HepG2 (cell line): Measurements from ENCODE around the gene TP73. TPM values are rescaled to one million over a fixed set of nuclear protein-coding genes. Genes with fewer than 3 reads are reported as not detected.

Experiments used
- ATAC-seq: fragments of 200-7000 bp; cut with Tn5 transposase; 3 replicates; pipeline ENCODE4 v1.9.1; 2020; ENCODE audit warnings: mild to moderate bottlenecking, moderate library complexity
- BruUV-seq: library from RNA; stranded (reverse); fragments of 400-500 nt; replicated peaks from 2 replicates; lab custom pipeline; 2021; lab: Mats Ljungman, UMichigan
- CTCF ChIA-PET: fragments of 300-600 bp; formaldehyde crosslinking; extraction: SDS; loops from one replicate; lab custom pipeline; 2021; ENCODE audit warnings: low total read pairs, inconsistent platforms, low intra/inter-chr PET ratio; lab: Yijun Ruan, JAX
- POLR2A ChIA-PET: fragments of 350-600 bp; sonication (Branson Sonifier 250); formaldehyde crosslinking; loops from one replicate; lab custom pipeline; 2020; ENCODE audit warnings: antibody characterized with exemption, inconsistent platforms; lab: Yijun Ruan, JAX
- DNase-seq: peaks from one replicate; pipeline ENCODE4 v3.0.0-alpha.2; 2015; ENCODE audit warnings: low spot score
- FAIRE-seq: peaks from 3 replicates; lab custom pipeline; 2011; peaks lifted over from hg19 to GRCh38; lab: Jason Lieb, UNC
- H2AFZ ChIP-seq: one replicate; pipeline ENCODE4 v1.6.1; 2011; ENCODE audit warnings: low read length, inconsistent platforms
- H3K27ac ChIP-seq: fragments of 300-600 bp; 3 replicates; pipeline ENCODE4 v1.8.0; 2011; ENCODE audit warnings: mixed run types, mild to moderate bottlenecking, mixed read lengths, low read length, inconsistent platforms; ENCODE audit not compliant: insufficient read depth; ENCODE audit errors: extremely low read length
- H3K27me3 ChIP-seq, 2 experiments: fragments of 200-600 bp in 1 of 2; 2 replicates in 1 of 2; 3 replicates in 1 of 2; pipeline versions ENCODE4 v1.6.0 to v1.8.0; 2011; ENCODE audit warnings: low read length in 2 of 2, mild to moderate bottlenecking in 2 of 2, moderate library complexity in 2 of 2, inconsistent platforms in 1 of 2; ENCODE audit not compliant: insufficient read depth in 2 of 2, control insufficient read depth in 1 of 2
- H3K36me3 ChIP-seq, 2 experiments: fragments of 200-600 bp in 1 of 2; replicated peaks in 1 of 2; 2 replicates in 1 of 2; 3 replicates in 1 of 2; pipeline versions ENCODE4 v1.5.1 to v1.8.0; 2011; ENCODE audit warnings: low read length in 2 of 2, inconsistent platforms in 1 of 2; ENCODE audit not compliant: insufficient read depth in 2 of 2, control insufficient read depth in 1 of 2
- H3K4me1 ChIP-seq: 2 replicates; pipeline ENCODE4 v1.5.1; 2012; ENCODE audit warnings: low read length, inconsistent platforms; ENCODE audit not compliant: insufficient read depth
- H3K4me2 ChIP-seq: 2 replicates; pipeline ENCODE4 v1.6.0; 2011; ENCODE audit warnings: low read depth, low read length, inconsistent platforms
- H3K4me3 ChIP-seq, 3 experiments: fragments of 200-600 bp in 1 of 3; sonication (generic), shearing (Covaris generic) in 1 of 3; replicated peaks in 1 of 3; 2 replicates each; pipeline ENCODE4 v1.5.1; 2011 to 2016; ENCODE audit warnings: low read length in 3 of 3, inconsistent platforms in 2 of 3, low read depth in 2 of 3, mild to moderate bottlenecking in 2 of 3, control low read depth in 1 of 3, mixed read lengths in 1 of 3; ENCODE audit not compliant: insufficient read depth in 1 of 3
- H3K79me2 ChIP-seq: one replicate; pipeline ENCODE4 v1.6.1; 2011; ENCODE audit warnings: low read length, inconsistent platforms; ENCODE audit not compliant: insufficient read depth
- H3K9ac ChIP-seq: 2 replicates; pipeline ENCODE4 v1.6.0; 2011; ENCODE audit warnings: mild to moderate bottlenecking, low read depth, low read length, inconsistent platforms; ENCODE audit not compliant: insufficient read depth
- H3K9me3 ChIP-seq: 2 replicates; pipeline ENCODE4 v1.5.1; 2012; ENCODE audit warnings: mild to moderate bottlenecking, low read length
- H4K20me1 ChIP-seq: 2 replicates; pipeline ENCODE4 v1.6.0; 2011; ENCODE audit warnings: inconsistent platforms, mild to moderate bottlenecking, low read length, moderate library complexity; ENCODE audit not compliant: insufficient read depth
- ATF7 ChIP-seq, 2 experiments: fragments of 450-650 bp in 1 of 2; sonication (generic) in 1 of 2; formaldehyde crosslinking in 1 of 2; IDR thresholded peaks; 2 replicates each; pipeline versions ENCODE4 v1.4.0 to v1.6.1; 2016 to 2020; ENCODE audit warnings: antibody characterized with exemption in 1 of 2, mild to moderate bottlenecking in 1 of 2, missing genetic modification reagents in 1 of 2
- DPF2 ChIP-seq: sonication (generic); formaldehyde crosslinking; IDR thresholded peaks from 2 replicates; pipeline ENCODE4 v1.4.0; 2020; ENCODE audit warnings: mild to moderate bottlenecking, low read depth, missing genetic modification reagents, borderline replicate concordance
- EHMT2 ChIP-seq: fragments of 200-600 bp; sonication (generic); IDR thresholded peaks from 2 replicates; pipeline ENCODE4 v1.7.0; 2017; ENCODE audit warnings: antibody characterized with exemption, low read depth, low read length, borderline replicate concordance
- FOXP1 ChIP-seq, 2 experiments: fragments of 450-650 bp in 1 of 2; IDR thresholded peaks; 2 replicates each; pipeline ENCODE4 v1.6.1; 2017 to 2018; ENCODE audit warnings: antibody characterized with exemption in 1 of 2
- KLF13 ChIP-seq: sonication (generic); formaldehyde crosslinking; IDR thresholded peaks from 2 replicates; pipeline ENCODE4 v1.4.0; 2020; ENCODE audit warnings: mild to moderate bottlenecking, missing genetic modification reagents
- MYNN ChIP-seq: sonication (generic); formaldehyde crosslinking; IDR thresholded peaks from 2 replicates; pipeline ENCODE4 v1.4.0; 2020; ENCODE audit warnings: mild to moderate bottlenecking, low read depth, missing genetic modification reagents
- NFE2 ChIP-seq: sonication (generic); formaldehyde crosslinking; IDR thresholded peaks from 2 replicates; pipeline ENCODE4 v1.4.0; 2020; ENCODE audit warnings: missing genetic modification reagents
- NR3C1 ChIP-seq: sonication (generic); formaldehyde crosslinking; IDR thresholded peaks from 2 replicates; pipeline ENCODE4 v1.4.0; 2020; ENCODE audit warnings: missing genetic modification reagents
- RXRB ChIP-seq: IDR thresholded peaks from 2 replicates; pipeline ENCODE4 v1.6.1; 2016; ENCODE audit warnings: borderline replicate concordance, missing genetic modification reagents, missing compliant biosample characterization
- SP140L ChIP-seq: sonication (generic); formaldehyde crosslinking; IDR thresholded peaks from 2 replicates; pipeline ENCODE4 v1.4.0; 2020; ENCODE audit warnings: missing genetic modification reagents, borderline replicate concordance
- ZNF101 ChIP-seq: sonication (generic); formaldehyde crosslinking; IDR thresholded peaks from 2 replicates; pipeline ENCODE4 v1.4.0; 2020; ENCODE audit warnings: mild to moderate bottlenecking, low read depth, missing genetic modification reagents, borderline replicate concordance
- ZNF143 ChIP-seq: sonication (generic); formaldehyde crosslinking; IDR thresholded peaks from 2 replicates; pipeline ENCODE4 v1.4.0; 2020; ENCODE audit warnings: missing genetic modification reagents
- ZNF432 ChIP-seq: sonication (generic); formaldehyde crosslinking; IDR thresholded peaks from 2 replicates; pipeline ENCODE4 v1.5.0; 2020; ENCODE audit warnings: missing genetic modification reagents, mild to moderate bottlenecking, borderline replicate concordance
- ZNF484 ChIP-seq: sonication (generic); formaldehyde crosslinking; IDR thresholded peaks from 2 replicates; pipeline ENCODE4 v1.5.1; 2020; ENCODE audit warnings: mild to moderate bottlenecking, low read depth, missing genetic modification reagents, borderline replicate concordance
- ZNF678 ChIP-seq: sonication (generic); formaldehyde crosslinking; IDR thresholded peaks from 2 replicates; pipeline ENCODE4 v1.4.0; 2020; ENCODE audit warnings: mild to moderate bottlenecking, missing genetic modification reagents
- ZNF720 ChIP-seq: sonication (generic); formaldehyde crosslinking; IDR thresholded peaks from 2 replicates; pipeline ENCODE4 v1.4.0; 2020; ENCODE audit warnings: missing genetic modification reagents
- WGBS: methylation state at CpG from one replicate; pipeline ENCODE4 v1.1.6; 2017; ENCODE audit warnings: low lambda C conversion rate; 5-methylcytosine and 5-hydroxymethylcytosine counted together
- in situ Hi-C: cut with HindIII; loops from 2 replicates; pipeline ENCODE4 v1.10.0; 2017; ENCODE audit warnings: low pct_unique_long_range_greater_than_20kb; ENCODE audit not compliant: extremely low pct_ligation_motif_present
- intact Hi-C: fragments of 100-400 bp; cut with micrococcal nuclease; formaldehyde crosslinking; loops from one replicate; pipeline ENCODE4 v1.10.0; 2022; ENCODE audit not compliant: unreplicated experiment
- polyA plus RNA-seq, 8 experiments: library from polyadenylated mRNA; depleted of rRNA in 3 of 8; stranded (reverse) in 7 of 8; unstranded in 1 of 8; fragments of >200 nt; fragmentation: Illumina TruSeq in 4 of 8; extraction: Trizol in 4 of 8; gene quantifications; 2 replicates each; pipeline versions ENCODE4 v1.2.1 to v1.2.3, GENCODE V29; 2011 to 2016; ENCODE audit warnings: low read depth in 4 of 8, missing spikeins in 1 of 8, mixed read lengths in 1 of 8; ENCODE audit not compliant: insufficient read depth in 1 of 8
- total RNA-seq, 5 experiments: library from RNA; depleted of rRNA; stranded (reverse); fragments of >200 nt; fragmentation: Illumina TruSeq; extraction: Trizol; gene quantifications; 2 replicates each; pipeline ENCODE4 v1.2.3, GENCODE V29; 2016; ENCODE audit warnings: low read depth in 1 of 5
- TF ChIP-seq, protein P1 (sequence below): sonication (generic); formaldehyde crosslinking; IDR thresholded peaks from 2 replicates; pipeline ENCODE4 v1.4.0; 2020; ENCODE audit warnings: missing genetic modification reagents
- TF ChIP-seq, protein P2 (sequence below): sonication (generic); formaldehyde crosslinking; IDR thresholded peaks from 2 replicates; pipeline ENCODE4 v1.4.0; 2020; ENCODE audit warnings: missing genetic modification reagents; ENCODE audit errors: not compliant biosample characterization

Gene TP73
- total and polyA plus RNA-seq, 2 of the 13 experiments (the other 11 are each of a cell fraction or from before 2014, with no cell fraction given): 0.49 to 1.1 TPM

DNA sequence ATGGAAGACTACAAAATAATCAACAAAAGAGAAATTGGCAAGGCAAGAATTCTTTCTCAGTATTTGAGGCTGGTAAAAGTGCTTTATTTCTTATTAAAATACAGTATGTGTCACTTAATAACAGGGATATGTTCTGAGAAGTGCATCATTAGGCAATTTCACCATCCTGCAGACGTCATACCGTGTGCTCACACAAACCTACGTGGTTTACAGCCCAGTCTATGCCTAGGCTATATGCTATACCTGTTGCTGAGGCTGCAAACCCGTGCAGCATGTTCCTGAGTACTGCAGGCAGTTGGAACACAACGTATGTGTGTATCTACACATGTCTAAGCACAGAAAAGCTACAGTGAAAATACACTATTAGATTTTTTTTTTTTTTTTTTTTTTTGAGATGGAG, 97.2 kb downstream of the TP73 start:
- no peak overlapping the region for H3K4me2 ChIP-seq
- H3K9me3 ChIP-seq: no peaks in the 10 kb centered on the region
- no peak for ATAC-seq
- no peaks in the 10 kb centered on the region; a peak in 1 of 5 replicates for H3K36me3 ChIP-seq
- no peak for DNase-seq
- peaks cover 30% of the 10 kb centered on the region for H3K4me1 ChIP-seq
- H3K9ac ChIP-seq: no peak overlapping the region
- ChIA-PET CTCF (no interaction called here), POLR2A (no interaction called here)
- in situ Hi-C loops (no loop called here), intact Hi-C loops (no loop called here)
- WGBS: 11% methylated on average over 5 of the region's 5 CpGs
- H2AFZ ChIP-seq: no peak overlapping the region
- BruUV-seq: no TSS peak
- peaks cover 6% of the 10 kb centered on the region for H3K79me2 ChIP-seq
- H4K20me1 ChIP-seq: no peaks in the 10 kb centered on the region
- no peak overlapping the region for H3K27ac ChIP-seq
- no peak for FAIRE-seq
- H3K27me3 ChIP-seq: peaks cover 7 to 34% of the 10 kb centered on the region in 2 experiments
- no peak overlapping the region for H3K4me3 ChIP-seq
- TF ChIP-seq RXRB: no peak
- TF ChIP-seq ZNF720 (CRISPR knock-in tag): no peak
- TF ChIP-seq KLF13: no peak

DNA sequence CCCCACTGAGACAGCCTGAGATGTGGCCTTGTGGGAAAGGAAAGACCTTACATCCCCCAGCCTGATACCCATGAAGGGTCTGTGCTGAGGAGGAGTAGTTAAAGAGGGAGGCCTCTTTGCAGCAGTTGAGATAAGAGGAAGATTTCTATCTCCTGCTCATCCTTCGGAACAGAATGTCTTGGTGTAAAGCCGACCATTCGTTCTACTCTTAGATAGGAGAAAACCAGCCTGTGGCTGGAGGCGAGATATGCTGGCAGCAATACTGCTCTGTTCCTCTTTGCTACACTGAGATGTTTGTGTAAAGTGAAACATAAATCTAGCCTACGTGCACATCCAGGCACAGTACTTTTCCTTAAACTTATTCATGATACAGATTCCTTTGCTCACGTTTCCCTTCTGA, 98.4 kb downstream of the TP73 start:
- BruUV-seq: no TSS peak
- Histone ChIP-seq H3K27me3 (peaks cover 15 to 45% of the 10 kb centered on the region in 2 experiments), H3K4me2 (no peak overlapping the region), H3K4me3 (no peak overlapping the region), H3K36me3 (no peaks in the 10 kb centered on the region), H3K9me3 (no peaks in the 10 kb centered on the region), H2AFZ (no peak overlapping the region), H3K79me2 (peaks cover 6% of the 10 kb centered on the region), H4K20me1 (no peaks in the 10 kb centered on the region), H3K27ac (no peak overlapping the region), H3K4me1 (peaks cover 18% of the 10 kb centered on the region), H3K9ac (no peak overlapping the region)
- in situ Hi-C loops: no loop called here
- DNase-seq (no peak), ATAC-seq (no peak), FAIRE-seq (no peak)
- POLR2A ChIA-PET: no interaction called here
- intact Hi-C loops: no loop called here
- CTCF ChIA-PET: no interaction called here
- WGBS: 28% methylated on average over 6 of the region's 6 CpGs
- TF ChIP-seq DPF2 (CRISPR knock-in tag): no peak
- TF ChIP-seq FOXP1 (IDR thresholded peaks at IDR 0.05): no peak
- no peak for TF ChIP-seq FOXP1 (CRISPR knock-in tag; IDR thresholded peaks at IDR 0.05)
- no peak for TF ChIP-seq MYNN (CRISPR knock-in tag)
- TF ChIP-seq, protein P1, sequence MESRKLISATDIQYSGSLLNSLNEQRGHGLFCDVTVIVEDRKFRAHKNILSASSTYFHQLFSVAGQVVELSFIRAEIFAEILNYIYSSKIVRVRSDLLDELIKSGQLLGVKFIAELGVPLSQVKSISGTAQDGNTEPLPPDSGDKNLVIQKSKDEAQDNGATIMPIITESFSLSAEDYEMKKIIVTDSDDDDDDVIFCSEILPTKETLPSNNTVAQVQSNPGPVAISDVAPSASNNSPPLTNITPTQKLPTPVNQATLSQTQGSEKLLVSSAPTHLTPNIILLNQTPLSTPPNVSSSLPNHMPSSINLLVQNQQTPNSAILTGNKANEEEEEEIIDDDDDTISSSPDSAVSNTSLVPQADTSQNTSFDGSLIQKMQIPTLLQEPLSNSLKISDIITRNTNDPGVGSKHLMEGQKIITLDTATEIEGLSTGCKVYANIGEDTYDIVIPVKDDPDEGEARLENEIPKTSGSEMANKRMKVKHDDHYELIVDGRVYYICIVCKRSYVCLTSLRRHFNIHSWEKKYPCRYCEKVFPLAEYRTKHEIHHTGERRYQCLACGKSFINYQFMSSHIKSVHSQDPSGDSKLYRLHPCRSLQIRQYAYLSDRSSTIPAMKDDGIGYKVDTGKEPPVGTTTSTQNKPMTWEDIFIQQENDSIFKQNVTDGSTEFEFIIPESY (CRISPR knock-in tag): no peak
- no peak for TF ChIP-seq SP140L
- no peak for TF ChIP-seq ATF7 (IDR thresholded peaks at IDR 0.05)
- no peak for TF ChIP-seq ATF7 (CRISPR knock-in tag; IDR thresholded peaks at IDR 0.05)
- TF ChIP-seq ZNF432: no peak
- no peak for TF ChIP-seq ZNF101 (CRISPR knock-in tag)
- no peak for TF ChIP-seq EHMT2
- TF ChIP-seq NR3C1: no peak
- TF ChIP-seq ZNF484 (CRISPR knock-in tag): no peak
- TF ChIP-seq ZNF143: no peak
- TF ChIP-seq NFE2: no peak
- TF ChIP-seq ZNF678 (CRISPR knock-in tag): no peak
- TF ChIP-seq, protein P2, sequence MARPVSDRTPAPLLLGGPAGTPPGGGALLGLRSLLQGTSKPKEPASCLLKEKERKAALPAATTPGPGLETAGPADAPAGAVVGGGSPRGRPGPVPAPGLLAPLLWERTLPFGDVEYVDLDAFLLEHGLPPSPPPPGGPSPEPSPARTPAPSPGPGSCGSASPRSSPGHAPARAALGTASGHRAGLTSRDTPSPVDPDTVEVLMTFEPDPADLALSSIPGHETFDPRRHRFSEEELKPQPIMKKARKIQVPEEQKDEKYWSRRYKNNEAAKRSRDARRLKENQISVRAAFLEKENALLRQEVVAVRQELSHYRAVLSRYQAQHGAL (CRISPR knock-in tag): no peak
